A673 (cell line): ENCODE measurements around the gene SERGEF. TPM values are rescaled to one million over a fixed set of nuclear protein-coding genes. Genes with fewer than 3 reads are reported as not detected.

Experiments
- BruUV-seq: library from RNA; stranded (reverse); fragments of 400-500 nt; replicated peaks from 2 replicates; lab custom pipeline; 2021; lab: Mats Ljungman, UMichigan
- CTCF ChIA-PET: fragments of 300-600 bp; sonication (Branson Sonifier 250); formaldehyde crosslinking; loops from one replicate; lab custom pipeline; 2022; ENCODE audit warnings: antibody characterized with exemption; lab: Charles Lee
- POLR2A ChIA-PET: fragments of 300-600 bp; sonication (Branson Sonifier 250); formaldehyde crosslinking; loops from one replicate; lab custom pipeline; 2022; ENCODE audit warnings: antibody characterized with exemption; ENCODE audit not compliant: low non-redundant PET; lab: Charles Lee
- DNase-seq: peaks from one replicate; pipeline ENCODE4 v3.0.0-alpha.2; 2015; ENCODE audit warnings: low spot score
- H3K27ac ChIP-seq: fragments of 200-600 bp; sonication (generic); 2 replicates; pipeline ENCODE4 v1.5.1; 2016; ENCODE audit warnings: mixed run types, low read depth, mild to moderate bottlenecking, mixed read lengths, antibody characterized with exemption, low read length; ENCODE audit not compliant: poor library complexity, severe bottlenecking
- H3K27me3 ChIP-seq: fragments of 200-600 bp; sonication (generic); replicated peaks from 2 replicates; pipeline ENCODE4 v1.6.1; 2017; ENCODE audit warnings: mixed run types, low read depth, mild to moderate bottlenecking, mixed read lengths, antibody characterized with exemption, low read length; ENCODE audit not compliant: insufficient read depth, poor library complexity
- H3K36me3 ChIP-seq: fragments of 200-600 bp; sonication (generic); 2 replicates; pipeline ENCODE4 v1.6.1; 2016; ENCODE audit warnings: mixed run types, mild to moderate bottlenecking, mixed read lengths, antibody characterized with exemption, low read length; ENCODE audit not compliant: insufficient read depth, poor library complexity, severe bottlenecking
- H3K4me1 ChIP-seq: fragments of 200-600 bp; sonication (generic); 2 replicates; pipeline ENCODE4 v1.6.1; 2017; ENCODE audit warnings: mixed run types, mild to moderate bottlenecking, mixed read lengths, antibody characterized with exemption, low read length; ENCODE audit not compliant: insufficient read depth, poor library complexity, severe bottlenecking
- H3K4me3 ChIP-seq: fragments of 200-600 bp; sonication (generic); 2 replicates; pipeline ENCODE4 v1.5.1; 2016; ENCODE audit warnings: low read depth, mixed run types, mild to moderate bottlenecking, mixed read lengths, low read length; ENCODE audit not compliant: poor library complexity, severe bottlenecking
- H3K9me3 ChIP-seq: fragments of 200-600 bp; sonication (generic); 2 replicates; pipeline ENCODE4 v1.6.1; 2016; ENCODE audit warnings: mixed run types, low read depth, mild to moderate bottlenecking, mixed read lengths, antibody characterized with exemption, low read length; ENCODE audit not compliant: poor library complexity, severe bottlenecking
- CTCF ChIP-seq: fragments of 300-800, 200-600 bp; sonication (generic); conservative IDR thresholded peaks from 2 replicates; pipeline ENCODE4 v1.5.1; 2017; ENCODE audit warnings: low read depth, mild to moderate bottlenecking, antibody characterized with exemption, low read length, moderate library complexity, mixed read lengths
- EZH2 ChIP-seq: fragments of 200-600 bp; sonication (generic); IDR thresholded peaks from 2 replicates; pipeline ENCODE4 v1.6.1; 2017; ENCODE audit warnings: borderline replicate concordance, low read depth, mild to moderate bottlenecking, mixed read lengths, antibody characterized with exemption, low read length; ENCODE audit not compliant: poor library complexity, severe bottlenecking
- intact Hi-C: fragments of 100-400 bp; cut with micrococcal nuclease; formaldehyde crosslinking; loops from one replicate; pipeline ENCODE4 v1.10.0; 2022; ENCODE audit not compliant: unreplicated experiment
- total RNA-seq: library from RNA; stranded (reverse); gene quantifications from 2 replicates; pipeline ENCODE4 v1.2.3, GENCODE V29; 2021

SERGEF gene
- total RNA-seq, 1 experiment from 2014 or later: 15.2 TPM

- TF ChIP-seq CTCF (no peak), EZH2 (no peak)
- intact Hi-C loops: no loop called here
- CTCF ChIA-PET: no interaction called here
- Histone ChIP-seq H3K4me1 (no peaks in the 10 kb centered on the region), H3K27ac (no peak overlapping the region), H3K36me3 (no peaks in the 10 kb centered on the region), H3K4me3 (no peak overlapping the region), H3K9me3 (no peaks in the 10 kb centered on the region), H3K27me3 (no peaks in the 10 kb centered on the region)
- DNase-seq: no peak
- POLR2A ChIA-PET: no interaction called here
- BruUV-seq: no TSS peak
Observed at GRCh38 chr11:17783878-17784277, 229.0 kb downstream of the SERGEF start.

DNA sequence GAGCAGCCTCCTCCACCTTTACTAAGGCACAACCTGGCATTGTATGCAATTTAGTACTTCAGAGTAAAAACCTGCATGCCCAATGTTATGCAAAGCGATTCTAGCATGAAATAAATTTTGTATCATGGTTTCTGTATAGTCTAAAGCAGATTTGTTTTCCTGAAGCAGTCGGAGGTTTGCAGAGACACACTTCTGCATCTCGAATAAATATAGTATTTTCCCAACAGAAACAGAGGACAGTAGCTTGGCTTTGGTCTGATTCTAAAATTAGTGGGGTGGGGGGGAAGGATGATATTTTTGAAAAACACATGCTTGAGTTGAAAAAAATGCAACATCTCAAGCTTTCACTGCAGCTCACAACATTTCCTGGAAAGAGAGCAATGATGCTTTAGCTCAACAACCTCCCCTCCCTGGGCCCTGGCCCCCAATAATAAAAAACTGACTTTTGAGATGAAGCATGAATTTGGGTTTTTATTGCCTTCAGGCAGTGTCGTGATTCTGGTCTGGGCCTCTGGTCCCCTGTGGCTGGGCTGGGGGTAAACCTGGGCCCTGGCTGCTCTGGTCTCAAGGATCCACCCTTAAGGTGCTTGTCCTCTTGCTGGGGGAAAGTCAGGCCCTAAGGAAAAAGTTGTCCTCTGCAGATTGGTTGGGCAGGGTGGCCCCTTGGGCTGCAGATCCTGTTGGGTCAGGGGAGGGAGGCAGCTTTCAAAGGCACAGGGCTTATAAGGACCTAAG lies 230.1 kb downstream of the SERGEF start:
- Histone ChIP-seq H3K4me3 (no peak overlapping the region), H3K36me3 (no peaks in the 10 kb centered on the region), H3K27me3 (no peaks in the 10 kb centered on the region), H3K9me3 (no peaks in the 10 kb centered on the region), H3K27ac (no peak overlapping the region), H3K4me1 (no peaks in the 10 kb centered on the region)
- intact Hi-C loops: no loop called here
- BruUV-seq: no TSS peak
- ChIA-PET CTCF (interaction anchor here (0.6 kb wide), 1 partner anchor 191 kb away, joined by 6 read pairs; no protein-coding TSS in a partner anchor), POLR2A (no interaction called here)
- DNase-seq: no peak
- no peak for TF ChIP-seq EZH2
- TF ChIP-seq CTCF: no peak

DNA sequence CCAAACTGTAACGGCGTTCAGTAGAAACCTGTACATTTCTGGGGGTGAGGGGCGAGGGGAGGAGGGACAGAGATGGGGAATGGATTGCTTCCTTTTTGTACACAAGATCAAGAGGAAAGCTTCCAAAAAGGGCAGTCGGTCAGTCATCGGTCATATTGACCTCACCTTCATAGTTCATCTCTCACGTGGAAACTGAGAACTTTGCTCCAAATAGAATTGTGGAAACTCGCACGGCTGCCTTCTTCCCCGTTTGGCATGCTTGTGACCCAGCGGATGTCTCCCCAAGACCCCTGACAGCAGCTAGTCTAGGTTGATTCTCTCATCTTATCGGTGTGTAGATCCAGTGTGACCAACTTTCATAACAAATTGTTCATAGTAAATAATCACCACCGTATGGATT lies 230.7 kb downstream of the SERGEF start:
- POLR2A ChIA-PET: no interaction called here
- Histone ChIP-seq H3K9me3 (no peaks in the 10 kb centered on the region), H3K36me3 (no peaks in the 10 kb centered on the region), H3K4me1 (no peaks in the 10 kb centered on the region), H3K27me3 (no peaks in the 10 kb centered on the region), H3K4me3 (no peak overlapping the region), H3K27ac (no peak overlapping the region)
- CTCF ChIA-PET: interaction anchor here (0.6 kb wide), 1 partner anchor 191 kb away, joined by 6 read pairs; no protein-coding TSS in a partner anchor
- no peak for DNase-seq
- intact Hi-C loops: no loop called here
- BruUV-seq: no TSS peak
- TF ChIP-seq CTCF: no peak
- TF ChIP-seq EZH2: no peak
